ENCODE results near the gene USP31.
"Not testable (repeated sequence)": the region's sequence is repeated elsewhere in the genome, so short reads cannot be mapped to it uniquely, and the experiment has no call there.

USP31 gene

GRCh38 chr16:23155445-23156049 is 6.3 kb upstream of the USP31 start:
- DNase-seq: no peak

- DNase-seq: no peak
Measured at GRCh38 chr16:23152386-23153178, 3.3 kb upstream of the USP31 start.

- no peak for DNase-seq
Measured at GRCh38 chr16:23149993-23150364, 727 bp upstream of the USP31 start.

GRCh38 chr16:23148513-23149266 is 562 bp downstream of the USP31 start:
- peak; percentile 68 for DNase-seq

GRCh38 chr16:23148166-23148512 is 1.1 kb downstream of the USP31 start:
- DNase-seq: no peak

- no peak for DNase-seq
Measured at GRCh38 chr16:23147666-23148065, 1.6 kb downstream of the USP31 start.

- DNase-seq: no peak
Measured at GRCh38 chr16:23146877-23147601, 2.2 kb downstream of the USP31 start.

GRCh38 chr16:23145608-23146007 is 3.6 kb downstream of the USP31 start:
- DNase-seq: no peak

GRCh38 chr16:23145186-23145585 is 4.1 kb downstream of the USP31 start:
- DNase-seq: no peak

GRCh38 chr16:23144393-23144792 is 4.9 kb downstream of the USP31 start:
- DNase-seq: not testable (repeated sequence)

GRCh38 chr16:23143391-23143790 is 5.9 kb downstream of the USP31 start:
- DNase-seq: no peak

- DNase-seq: no peak
Measured at GRCh38 chr16:23141959-23142740, 7.1 kb downstream of the USP31 start.

GRCh38 chr16:23141500-23141899 is 7.8 kb downstream of the USP31 start:
- DNase-seq: no peak

GRCh38 chr16:23141033-23141432 is 8.2 kb downstream of the USP31 start:
- no peak for DNase-seq

GRCh38 chr16:23140107-23140506 is 9.1 kb downstream of the USP31 start:
- DNase-seq: no peak

GRCh38 chr16:23137818-23138217 is 11.4 kb downstream of the USP31 start:
- DNase-seq: no peak

GRCh38 chr16:23137256-23137655 is 12.0 kb downstream of the USP31 start:
- no peak for DNase-seq

- no peak for DNase-seq
Measured at GRCh38 chr16:23134274-23134673, 15.0 kb downstream of the USP31 start.

GRCh38 chr16:23132775-23133463 is 16.3 kb downstream of the USP31 start:
- DNase-seq: no peak

- no peak for DNase-seq
Measured at GRCh38 chr16:23131931-23132621, 17.2 kb downstream of the USP31 start.

- no peak for DNase-seq
Measured at GRCh38 chr16:23131436-23131835, 17.8 kb downstream of the USP31 start.
